GM12892 (cell line): ENCODE data around the gene NOL4L.

Source experiments
- POLR2A ChIP-seq: IDR thresholded peaks from 2 replicates; pipeline ENCODE4 v1.6.1; 2011; ENCODE audit warnings: low read depth, low read length, control low read depth
- TAF1 ChIP-seq: IDR thresholded peaks from 2 replicates; pipeline ENCODE4 v1.6.1; 2011; ENCODE audit warnings: low read depth, mild to moderate bottlenecking, control low read depth, low read length, borderline replicate concordance

DNA sequence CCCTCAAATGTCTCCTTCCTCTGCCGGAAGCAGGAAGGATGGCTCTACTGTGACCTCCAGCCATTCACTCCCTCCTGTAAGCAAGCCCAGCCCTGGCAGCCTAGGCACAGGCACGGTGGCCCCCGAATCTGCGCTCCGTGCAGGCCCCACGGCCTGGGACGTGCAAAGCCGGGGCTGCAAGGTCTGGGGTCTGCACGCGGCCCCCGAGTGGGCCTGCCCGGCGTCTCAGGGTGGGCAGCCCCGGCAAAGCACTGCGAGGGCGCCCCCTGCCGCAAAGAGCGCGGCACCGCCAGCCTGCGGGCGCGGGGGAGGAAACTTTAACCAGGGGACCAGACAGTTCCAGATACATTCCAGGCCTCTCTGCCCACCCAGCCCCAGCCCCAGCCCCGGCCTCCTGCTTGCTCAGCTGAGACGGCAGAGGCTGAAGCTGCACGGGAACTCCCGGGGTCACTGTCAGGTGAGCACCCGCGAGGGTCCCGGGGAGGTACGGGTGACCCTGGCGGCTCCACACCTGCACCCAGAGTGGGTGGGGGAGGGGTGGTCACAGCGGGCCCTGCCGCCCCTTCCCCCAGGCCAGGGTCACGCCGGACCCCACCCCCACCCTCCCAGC, 128.2 kb downstream of the NOL4L start:
- TF ChIP-seq TAF1 (no peak), POLR2A (no peak)
